DOHH2 (cell line): ENCODE data around the gene MYO10.

Experiments used
- EZH2phosphoT487 ChIP-seq: fragments of 200-600 bp; sonication (generic); IDR thresholded peaks from 2 replicates; pipeline ENCODE4 v1.6.1; 2017; ENCODE audit warnings: borderline replicate concordance, mild to moderate bottlenecking, antibody characterized with exemption, low read length, moderate library complexity, mixed read lengths
- TF ChIP-seq, protein P1 (sequence below): fragments of 200-600 bp; sonication (generic); IDR thresholded peaks from one replicate; pipeline ENCODE4 v1.5.1; 2014; ENCODE audit warnings: antibody characterized with exemption, mild to moderate bottlenecking, low read depth, low read length; ENCODE audit not compliant: poor library complexity, severe bottlenecking

DNA sequence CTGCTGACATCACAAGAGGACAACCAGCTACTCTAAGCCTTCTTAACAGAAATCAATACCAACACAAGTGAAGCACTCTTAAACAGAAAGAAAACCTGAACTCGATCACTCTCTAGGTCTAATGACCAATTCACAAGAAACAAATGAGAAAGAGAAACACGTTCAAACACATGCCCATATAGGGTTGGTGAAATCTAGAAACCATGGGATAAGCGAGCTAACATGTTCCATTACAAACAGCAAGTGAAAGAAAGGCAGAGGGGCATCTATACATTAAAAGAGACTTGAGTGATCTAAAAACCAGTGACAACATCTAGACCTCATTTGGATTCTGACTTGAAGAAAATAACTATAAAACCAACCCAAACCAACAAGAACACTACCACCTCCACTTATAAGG, 244.4 kb downstream of the MYO10 start:
- TF ChIP-seq, protein P1, sequence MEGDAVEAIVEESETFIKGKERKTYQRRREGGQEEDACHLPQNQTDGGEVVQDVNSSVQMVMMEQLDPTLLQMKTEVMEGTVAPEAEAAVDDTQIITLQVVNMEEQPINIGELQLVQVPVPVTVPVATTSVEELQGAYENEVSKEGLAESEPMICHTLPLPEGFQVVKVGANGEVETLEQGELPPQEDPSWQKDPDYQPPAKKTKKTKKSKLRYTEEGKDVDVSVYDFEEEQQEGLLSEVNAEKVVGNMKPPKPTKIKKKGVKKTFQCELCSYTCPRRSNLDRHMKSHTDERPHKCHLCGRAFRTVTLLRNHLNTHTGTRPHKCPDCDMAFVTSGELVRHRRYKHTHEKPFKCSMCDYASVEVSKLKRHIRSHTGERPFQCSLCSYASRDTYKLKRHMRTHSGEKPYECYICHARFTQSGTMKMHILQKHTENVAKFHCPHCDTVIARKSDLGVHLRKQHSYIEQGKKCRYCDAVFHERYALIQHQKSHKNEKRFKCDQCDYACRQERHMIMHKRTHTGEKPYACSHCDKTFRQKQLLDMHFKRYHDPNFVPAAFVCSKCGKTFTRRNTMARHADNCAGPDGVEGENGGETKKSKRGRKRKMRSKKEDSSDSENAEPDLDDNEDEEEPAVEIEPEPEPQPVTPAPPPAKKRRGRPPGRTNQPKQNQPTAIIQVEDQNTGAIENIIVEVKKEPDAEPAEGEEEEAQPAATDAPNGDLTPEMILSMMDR: no peak
- TF ChIP-seq EZH2phosphoT487: no peak
